T-helper 1 cell treated with Interleukin-12 subunit alpha and Interleukin-12 subunit beta and Interleukin-4 antibody, amounts not matched to agents 30 μg/mL and 1 μg/mL, for 36 hours (primary cell): Measurements from ENCODE around the gene DDRGK1.

Experiments used
- H3K27ac Mint-ChIP-seq: one replicate; pipeline ENCODE4 v1.8.0; 2021; ENCODE audit warnings: mild to moderate bottlenecking, mixed read lengths
- H3K27me3 Mint-ChIP-seq: one replicate; pipeline ENCODE4 v1.8.0; 2021; ENCODE audit warnings: low read depth, mixed read lengths
- H3K36me3 Mint-ChIP-seq: one replicate; pipeline ENCODE4 v1.8.0; 2021; ENCODE audit warnings: low read depth, mixed read lengths
- H3K4me1 Mint-ChIP-seq: one replicate; pipeline ENCODE4 v1.8.0; 2021; ENCODE audit warnings: low read depth, mixed read lengths
- H3K4me3 Mint-ChIP-seq: one replicate; pipeline ENCODE4 v1.8.0; 2021; ENCODE audit warnings: mild to moderate bottlenecking, moderate library complexity, mixed read lengths
- H3K9me3 Mint-ChIP-seq: one replicate; pipeline ENCODE4 v1.8.0; 2021; ENCODE audit warnings: mixed read lengths

DDRGK1 gene

GRCh38 chr20:3239867-3240775 lies 35.6 kb upstream of the DDRGK1 start:
- H3K27me3 Mint-ChIP-seq, result peaks cover 69% of the 10 kb centered on the region
- H3K4me3 Mint-ChIP-seq, result peak overlapping the region; percentile 92
- H3K4me1 Mint-ChIP-seq, result peaks cover 10% of the 10 kb centered on the region
- H3K36me3 Mint-ChIP-seq, result peaks cover 3% of the 10 kb centered on the region
- H3K27ac Mint-ChIP-seq, result no peak overlapping the region
- H3K9me3 Mint-ChIP-seq, result no peaks in the 10 kb centered on the region

GRCh38 chr20:3239026-3239866 lies 34.8 kb upstream of the DDRGK1 start, which contains the start of gene SLC4A11:
SLC4A11 (minus strand) TSS chr20:3239190; CDS start chr20:3239137, 53 bp downstream.
- peaks cover 10% of the 10 kb centered on the region for H3K4me1 Mint-ChIP-seq
- H3K27ac Mint-ChIP-seq, result no peak within 1 kb of the TSS
- H3K9me3 Mint-ChIP-seq, result no peaks in the 10 kb centered on the region
- peak within 1 kb of the TSS; percentile 92 for H3K4me3 Mint-ChIP-seq
- peaks cover 67% of the 10 kb centered on the region for H3K27me3 Mint-ChIP-seq
- H3K36me3 Mint-ChIP-seq, result peaks cover 3% of the 10 kb centered on the region

GRCh38 chr20:3238616-3239025 lies 34.1 kb upstream of the DDRGK1 start:
- Mint-ChIP-seq H3K4me3 (peak overlapping the region; percentile 81), H3K4me1 (peaks cover 10% of the 10 kb centered on the region), H3K9me3 (no peaks in the 10 kb centered on the region), H3K27ac (no peak overlapping the region), H3K36me3 (peaks cover 3% of the 10 kb centered on the region), H3K27me3 (peaks cover 64% of the 10 kb centered on the region)

DNA sequence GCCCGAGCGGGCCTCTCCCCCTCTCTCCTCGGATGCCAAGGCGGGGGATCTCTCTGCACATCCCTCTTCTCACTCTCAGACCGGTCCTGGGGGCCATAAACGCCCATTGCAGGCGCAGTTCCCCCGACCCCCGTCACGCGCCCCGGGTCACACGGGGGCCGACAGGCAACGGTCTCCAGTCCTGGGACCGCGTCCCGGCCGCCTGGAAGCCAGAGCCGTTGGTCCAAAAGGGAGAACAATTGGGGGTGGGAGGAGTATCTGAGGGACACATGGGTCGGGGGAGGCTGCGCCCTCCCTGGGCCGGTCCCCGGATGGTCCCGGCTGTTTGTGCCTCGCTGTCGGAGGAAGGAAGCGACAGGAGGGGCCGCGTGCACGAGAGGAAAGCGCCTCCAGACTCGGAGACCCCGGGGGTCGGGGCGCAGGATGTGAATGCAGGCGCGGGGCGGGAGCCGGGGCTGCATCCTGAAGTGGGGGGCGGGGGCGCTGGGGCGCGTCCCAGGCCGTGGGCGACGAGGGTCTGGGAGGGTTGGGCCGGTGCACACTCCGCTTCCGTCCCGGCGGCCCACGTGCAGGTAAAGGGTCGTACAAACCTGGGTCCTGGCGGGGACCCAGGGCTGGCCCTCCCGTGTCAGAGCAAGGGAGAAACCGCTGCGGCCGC lies 33.6 kb upstream of the DDRGK1 start:
- Mint-ChIP-seq H3K4me1 (peaks cover 10% of the 10 kb centered on the region), H3K36me3 (peaks cover 3% of the 10 kb centered on the region), H3K27me3 (peaks cover 62% of the 10 kb centered on the region)

GRCh38 chr20:3237011-3237957 lies 32.8 kb upstream of the DDRGK1 start:
- Mint-ChIP-seq H3K27me3 (peaks cover 59% of the 10 kb centered on the region), H3K4me3 (peak overlapping the region; percentile 40), H3K9me3 (no peaks in the 10 kb centered on the region), H3K27ac (no peak overlapping the region), H3K4me1 (peaks cover 10% of the 10 kb centered on the region), H3K36me3 (peaks cover 3% of the 10 kb centered on the region)

More for the DNA sequence above, 33.6 kb upstream of the DDRGK1 start:
- H3K27ac Mint-ChIP-seq, result no peak overlapping the region
- no peaks in the 10 kb centered on the region for H3K9me3 Mint-ChIP-seq
- H3K4me3 Mint-ChIP-seq, result peak overlapping the region; percentile 81

DNA sequence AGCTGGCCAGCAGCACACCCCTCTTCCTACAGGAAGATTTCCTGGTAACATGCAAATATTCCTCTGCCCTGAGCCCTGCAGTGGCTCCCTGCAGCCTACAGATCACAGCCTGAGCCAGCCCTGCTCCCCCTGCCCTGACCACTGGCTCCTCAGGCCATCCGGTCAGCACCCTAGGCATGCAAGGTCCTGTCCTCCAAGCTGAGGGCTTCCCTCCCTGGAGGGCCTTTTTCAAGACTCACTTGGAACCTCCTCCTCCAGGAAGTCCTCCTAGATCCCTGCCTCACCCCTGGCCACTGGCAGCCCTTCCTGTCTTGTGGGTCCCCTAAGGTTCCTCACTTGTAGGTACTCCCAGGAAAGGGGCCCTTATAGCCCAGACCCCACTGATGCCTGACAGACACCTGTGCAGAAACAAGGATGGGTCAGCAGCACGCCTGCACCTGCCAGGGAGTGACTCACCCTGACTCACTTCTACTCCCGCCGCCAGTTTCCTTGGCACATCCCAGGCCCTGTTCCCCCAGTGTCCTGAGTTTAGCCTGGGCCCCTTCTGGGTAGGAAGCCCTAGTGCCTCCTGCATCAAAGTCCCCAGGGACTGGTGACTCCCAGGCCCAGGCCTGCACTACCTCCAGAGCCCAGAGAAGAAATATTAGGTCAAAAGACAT lies 31.3 kb upstream of the DDRGK1 start:
- Mint-ChIP-seq H3K9me3 (no peaks in the 10 kb centered on the region), H3K27ac (no peak overlapping the region), H3K4me3 (no peak overlapping the region), H3K27me3 (peaks cover 47% of the 10 kb centered on the region), H3K4me1 (peaks cover 10% of the 10 kb centered on the region), H3K36me3 (peaks cover 3% of the 10 kb centered on the region)

GRCh38 chr20:3233991-3234498 lies 29.6 kb upstream of the DDRGK1 start:
- no peak overlapping the region for H3K27ac Mint-ChIP-seq
- H3K36me3 Mint-ChIP-seq, result no peaks in the 10 kb centered on the region
- H3K9me3 Mint-ChIP-seq, result no peaks in the 10 kb centered on the region
- H3K4me1 Mint-ChIP-seq, result peaks cover 3% of the 10 kb centered on the region
- H3K4me3 Mint-ChIP-seq, result no peak overlapping the region
- H3K27me3 Mint-ChIP-seq, result peaks cover 33% of the 10 kb centered on the region

DNA sequence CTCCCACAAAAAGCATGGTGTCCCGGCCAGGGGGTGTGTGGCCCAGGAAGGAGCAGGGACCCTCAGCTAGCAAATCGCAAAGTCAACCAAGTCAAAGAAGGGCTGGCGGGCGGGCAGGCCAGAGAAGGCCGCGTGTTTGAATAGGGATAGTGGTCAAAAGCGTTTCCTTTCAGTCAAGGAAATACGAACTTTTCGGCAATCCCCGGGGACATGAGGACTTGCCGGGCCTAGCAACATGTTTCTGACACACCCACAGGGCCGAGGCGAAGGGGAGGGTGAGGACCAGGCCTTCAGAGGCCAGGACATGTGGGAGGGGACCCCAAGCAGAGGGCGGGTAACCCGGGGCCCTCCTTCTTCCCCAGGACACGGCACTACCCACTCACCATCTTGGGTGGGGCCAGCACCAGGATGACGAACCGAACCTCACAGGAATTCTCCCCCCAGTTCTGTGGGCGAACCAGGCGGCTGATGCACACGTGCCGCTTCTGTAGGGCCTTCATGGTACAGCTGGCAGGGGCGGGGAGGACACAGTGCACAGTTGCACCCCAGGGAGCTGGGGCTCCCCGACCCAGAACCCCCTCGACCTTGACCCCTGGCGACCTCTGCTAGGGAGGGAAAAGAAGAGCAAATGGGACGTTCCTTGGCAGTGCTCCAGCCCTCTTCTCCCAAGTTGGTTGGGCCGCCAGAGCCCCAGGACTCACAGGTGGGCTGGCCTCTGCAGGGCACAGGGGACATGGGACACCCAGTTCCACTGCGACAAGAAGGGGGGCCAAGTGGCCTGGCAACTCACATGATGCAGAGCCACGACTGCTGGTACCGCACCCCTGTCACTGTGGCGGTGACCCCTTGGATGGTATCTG lies 28.9 kb upstream of the DDRGK1 start:
- Mint-ChIP-seq H3K27me3 (peaks cover 30% of the 10 kb centered on the region), H3K9me3 (no peaks in the 10 kb centered on the region), H3K36me3 (no peaks in the 10 kb centered on the region), H3K4me3 (no peak overlapping the region), H3K4me1 (peaks cover 3% of the 10 kb centered on the region), H3K27ac (no peak overlapping the region)

DNA sequence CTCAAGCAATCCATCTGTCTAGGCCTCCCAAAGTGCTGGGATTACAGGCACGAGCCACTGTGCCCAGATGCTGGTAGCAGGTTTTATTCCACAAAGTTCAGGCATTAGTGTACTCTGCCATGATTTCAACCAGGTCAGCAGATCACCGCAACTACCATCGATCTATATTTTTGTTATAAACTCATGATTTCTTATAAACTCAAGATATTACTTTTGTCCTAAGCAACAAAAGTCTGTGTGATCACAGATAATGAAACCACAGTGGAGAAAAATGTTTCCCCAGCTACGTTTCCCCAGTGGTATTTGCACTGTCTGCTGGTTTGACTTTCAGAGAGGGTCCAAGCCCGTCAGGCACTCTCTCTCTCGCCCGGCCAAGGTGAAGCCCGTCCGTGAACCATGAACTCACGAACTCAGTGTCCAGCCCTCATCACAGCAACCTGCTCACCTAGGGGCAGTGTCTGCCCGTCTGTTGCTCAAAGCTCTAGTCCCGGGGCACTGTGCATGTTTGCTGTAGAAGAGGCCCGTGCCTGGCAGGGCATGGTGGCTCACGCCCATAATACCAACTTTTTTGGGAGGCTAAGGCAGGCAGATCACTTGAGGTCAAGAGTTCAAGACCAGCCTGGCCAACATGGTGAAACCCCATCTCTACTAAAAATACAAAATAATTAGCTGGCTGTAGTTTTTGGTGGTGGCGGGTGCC lies 27.6 kb upstream of the DDRGK1 start:
- H3K9me3 Mint-ChIP-seq, result no peaks in the 10 kb centered on the region
- no peak overlapping the region for H3K4me3 Mint-ChIP-seq
- H3K4me1 Mint-ChIP-seq, result no peaks in the 10 kb centered on the region
- H3K36me3 Mint-ChIP-seq, result no peaks in the 10 kb centered on the region
- H3K27ac Mint-ChIP-seq, result no peak overlapping the region
- H3K27me3 Mint-ChIP-seq, result peaks cover 19% of the 10 kb centered on the region

- H3K36me3 Mint-ChIP-seq, result no peaks in the 10 kb centered on the region
- H3K9me3 Mint-ChIP-seq, result no peaks in the 10 kb centered on the region
- no peak overlapping the region for H3K27ac Mint-ChIP-seq
- peaks cover 10% of the 10 kb centered on the region for H3K27me3 Mint-ChIP-seq
- H3K4me3 Mint-ChIP-seq, result no peak overlapping the region
- H3K4me1 Mint-ChIP-seq, result no peaks in the 10 kb centered on the region
Observed at GRCh38 chr20:3231116-3231515, 26.6 kb upstream of the DDRGK1 start.

- Mint-ChIP-seq H3K9me3 (no peaks in the 10 kb centered on the region), H3K27ac (no peak overlapping the region), H3K4me3 (no peak overlapping the region), H3K27me3 (peaks cover under 1% of the 10 kb centered on the region), H3K4me1 (no peaks in the 10 kb centered on the region), H3K36me3 (no peaks in the 10 kb centered on the region)
Observed at GRCh38 chr20:3229798-3230197, 25.3 kb upstream of the DDRGK1 start.

- Mint-ChIP-seq H3K4me3 (no peak overlapping the region), H3K4me1 (no peaks in the 10 kb centered on the region), H3K27me3 (no peaks in the 10 kb centered on the region), H3K36me3 (no peaks in the 10 kb centered on the region), H3K9me3 (no peaks in the 10 kb centered on the region), H3K27ac (no peak overlapping the region)
Observed at GRCh38 chr20:3229158-3229557, 24.7 kb upstream of the DDRGK1 start.
